HepG2 (cell line): ENCODE measurements around the gene DIO1. TPM values are rescaled to one million over a fixed set of nuclear protein-coding genes. Genes with fewer than 3 reads are reported as not detected.

ENCODE experiments used
- ATAC-seq: fragments of 200-7000 bp; cut with Tn5 transposase; 3 replicates; pipeline ENCODE4 v1.9.1; 2020; ENCODE audit warnings: mild to moderate bottlenecking, moderate library complexity
- BruUV-seq: library from RNA; stranded (reverse); fragments of 400-500 nt; replicated peaks from 2 replicates; lab custom pipeline; 2021; lab: Mats Ljungman, UMichigan
- CTCF ChIA-PET: fragments of 300-600 bp; formaldehyde crosslinking; extraction: SDS; loops from one replicate; lab custom pipeline; 2021; ENCODE audit warnings: low total read pairs, inconsistent platforms, low intra/inter-chr PET ratio; lab: Yijun Ruan, JAX
- POLR2A ChIA-PET: fragments of 350-600 bp; sonication (Branson Sonifier 250); formaldehyde crosslinking; loops from one replicate; lab custom pipeline; 2020; ENCODE audit warnings: antibody characterized with exemption, inconsistent platforms; lab: Yijun Ruan, JAX
- DNase-seq: peaks from one replicate; pipeline ENCODE4 v3.0.0-alpha.2; 2015; ENCODE audit warnings: low spot score
- FAIRE-seq: peaks from 3 replicates; lab custom pipeline; 2011; peaks lifted over from hg19 to GRCh38; lab: Jason Lieb, UNC
- H2AFZ ChIP-seq: one replicate; pipeline ENCODE4 v1.6.1; 2011; ENCODE audit warnings: low read length, inconsistent platforms
- H3K27ac ChIP-seq: fragments of 300-600 bp; 3 replicates; pipeline ENCODE4 v1.8.0; 2011; ENCODE audit warnings: mixed run types, mild to moderate bottlenecking, mixed read lengths, low read length, inconsistent platforms; ENCODE audit not compliant: insufficient read depth; ENCODE audit errors: extremely low read length
- H3K27me3 ChIP-seq, 2 experiments: fragments of 200-600 bp in 1 of 2; 2 replicates in 1 of 2; 3 replicates in 1 of 2; pipeline versions ENCODE4 v1.6.0 to v1.8.0; 2011; ENCODE audit warnings: low read length in 2 of 2, mild to moderate bottlenecking in 2 of 2, moderate library complexity in 2 of 2, inconsistent platforms in 1 of 2; ENCODE audit not compliant: insufficient read depth in 2 of 2, control insufficient read depth in 1 of 2
- H3K36me3 ChIP-seq, 2 experiments: fragments of 200-600 bp in 1 of 2; replicated peaks in 1 of 2; 2 replicates in 1 of 2; 3 replicates in 1 of 2; pipeline versions ENCODE4 v1.5.1 to v1.8.0; 2011; ENCODE audit warnings: low read length in 2 of 2, inconsistent platforms in 1 of 2; ENCODE audit not compliant: insufficient read depth in 2 of 2, control insufficient read depth in 1 of 2
- H3K4me1 ChIP-seq: 2 replicates; pipeline ENCODE4 v1.5.1; 2012; ENCODE audit warnings: low read length, inconsistent platforms; ENCODE audit not compliant: insufficient read depth
- H3K4me2 ChIP-seq: 2 replicates; pipeline ENCODE4 v1.6.0; 2011; ENCODE audit warnings: low read depth, low read length, inconsistent platforms
- H3K4me3 ChIP-seq, 3 experiments: fragments of 200-600 bp in 1 of 3; sonication (generic), shearing (Covaris generic) in 1 of 3; replicated peaks in 1 of 3; 2 replicates each; pipeline ENCODE4 v1.5.1; 2011 to 2016; ENCODE audit warnings: low read length in 3 of 3, inconsistent platforms in 2 of 3, low read depth in 2 of 3, mild to moderate bottlenecking in 2 of 3, control low read depth in 1 of 3, mixed read lengths in 1 of 3; ENCODE audit not compliant: insufficient read depth in 1 of 3
- H3K79me2 ChIP-seq: one replicate; pipeline ENCODE4 v1.6.1; 2011; ENCODE audit warnings: low read length, inconsistent platforms; ENCODE audit not compliant: insufficient read depth
- H3K9ac ChIP-seq: 2 replicates; pipeline ENCODE4 v1.6.0; 2011; ENCODE audit warnings: mild to moderate bottlenecking, low read depth, low read length, inconsistent platforms; ENCODE audit not compliant: insufficient read depth
- H3K9me3 ChIP-seq: 2 replicates; pipeline ENCODE4 v1.5.1; 2012; ENCODE audit warnings: mild to moderate bottlenecking, low read length
- H4K20me1 ChIP-seq: 2 replicates; pipeline ENCODE4 v1.6.0; 2011; ENCODE audit warnings: inconsistent platforms, mild to moderate bottlenecking, low read length, moderate library complexity; ENCODE audit not compliant: insufficient read depth
- ARID4A ChIP-seq: sonication (generic); formaldehyde crosslinking; IDR thresholded peaks from 2 replicates; pipeline ENCODE4 v1.5.0; 2020; ENCODE audit warnings: mild to moderate bottlenecking, missing genetic modification reagents, borderline replicate concordance
- ELF1 ChIP-seq: sonication (generic); formaldehyde crosslinking; IDR thresholded peaks from 2 replicates; pipeline ENCODE4 v1.4.0; 2020; ENCODE audit warnings: missing genetic modification reagents
- MYC ChIP-seq: sonication (generic); formaldehyde crosslinking; IDR thresholded peaks from 2 replicates; pipeline ENCODE4 v1.9.0; 2021; ENCODE audit warnings: missing genetic modification reagents, borderline replicate concordance
- RBM39 ChIP-seq: fragments of 200-400 bp; formaldehyde crosslinking; IDR thresholded peaks from one replicate; pipeline ENCODE4 v1.6.1; 2018; ENCODE audit warnings: antibody characterized with exemption, mild to moderate bottlenecking, low read depth, low read length; ENCODE audit not compliant: poor library complexity, severe bottlenecking
- SNAPC2 ChIP-seq: sonication (generic); formaldehyde crosslinking; IDR thresholded peaks from 2 replicates; pipeline ENCODE4 v1.8.1; 2022; ENCODE audit warnings: mild to moderate bottlenecking, missing genetic modification reagents
- TFDP1 ChIP-seq: IDR thresholded peaks from 2 replicates; pipeline ENCODE4 v1.6.1; 2016; ENCODE audit warnings: missing compliant biosample characterization, missing genetic modification reagents, borderline replicate concordance
- ZBTB49 ChIP-seq: sonication (generic); formaldehyde crosslinking; IDR thresholded peaks from 2 replicates; pipeline ENCODE4 v1.4.0; 2020; ENCODE audit warnings: missing genetic modification reagents, borderline replicate concordance
- ZNF124 ChIP-seq: sonication (generic); formaldehyde crosslinking; IDR thresholded peaks from 2 replicates; pipeline ENCODE4 v1.4.0; 2020; ENCODE audit warnings: missing genetic modification reagents
- WGBS: methylation state at CpG from one replicate; pipeline ENCODE4 v1.1.6; 2017; ENCODE audit warnings: low lambda C conversion rate; 5-methylcytosine and 5-hydroxymethylcytosine counted together
- in situ Hi-C: cut with HindIII; loops from 2 replicates; pipeline ENCODE4 v1.10.0; 2017; ENCODE audit warnings: low pct_unique_long_range_greater_than_20kb; ENCODE audit not compliant: extremely low pct_ligation_motif_present
- intact Hi-C: fragments of 100-400 bp; cut with micrococcal nuclease; formaldehyde crosslinking; loops from one replicate; pipeline ENCODE4 v1.10.0; 2022; ENCODE audit not compliant: unreplicated experiment
- polyA plus RNA-seq, 8 experiments: library from polyadenylated mRNA; depleted of rRNA in 3 of 8; stranded (reverse) in 7 of 8; unstranded in 1 of 8; fragments of >200 nt; fragmentation: Illumina TruSeq in 4 of 8; extraction: Trizol in 4 of 8; gene quantifications; 2 replicates each; pipeline versions ENCODE4 v1.2.1 to v1.2.3, GENCODE V29; 2011 to 2016; ENCODE audit warnings: low read depth in 4 of 8, missing spikeins in 1 of 8, mixed read lengths in 1 of 8; ENCODE audit not compliant: insufficient read depth in 1 of 8
- total RNA-seq, 5 experiments: library from RNA; depleted of rRNA; stranded (reverse); fragments of >200 nt; fragmentation: Illumina TruSeq; extraction: Trizol; gene quantifications; 2 replicates each; pipeline ENCODE4 v1.2.3, GENCODE V29; 2016; ENCODE audit warnings: low read depth in 1 of 5

The DIO1 gene
- total and polyA plus RNA-seq, 2 of the 13 experiments (the other 11 are each of a cell fraction or from before 2014, with no cell fraction given), result 13.5 to 45.6 TPM

GRCh38 chr1:53889304-53890298, 4.4 kb upstream of the DIO1 start, which contains the start of gene YIPF1 (continued):
- TF ChIP-seq ARID4A (CRISPR knock-in tag) (peak; percentile 92), ELF1 (peak; percentile 89)

GRCh38 chr1:53890522-53890941, 3.5 kb upstream of the DIO1 start:
- in situ Hi-C loops, result loop anchor here (5.0 kb wide), 1 partner anchor 52 kb away; no protein-coding TSS in a partner anchor
- POLR2A ChIA-PET, result interaction anchor here (1.6 kb wide), 1 partner anchor 9 kb away, joined by 15 read pairs; no protein-coding TSS in a partner anchor
- CTCF ChIA-PET, result no interaction called here
- no peak for DNase-seq
- Histone ChIP-seq H3K9ac (no peak overlapping the region), H3K27ac (no peak overlapping the region), H3K36me3 (no peaks in the 10 kb centered on the region; a peak in 1 of 5 replicates), H3K4me1 (peaks cover 49% of the 10 kb centered on the region), H2AFZ (peak overlapping the region; percentile 83), H3K4me2 (peak overlapping the region; percentile 97), H3K4me3 (peak overlapping the region in 1 of 3 experiments; percentile 100; a peak in 2 of 6 replicates), H3K27me3 (no peaks in the 10 kb centered on the region; a peak in 1 of 5 replicates), H3K79me2 (peaks cover 7% of the 10 kb centered on the region), H3K9me3 (no peaks in the 10 kb centered on the region), H4K20me1 (no peaks in the 10 kb centered on the region; the same call in 1 of the 2 replicates)
- intact Hi-C loops, result loop anchor here (5.0 kb wide), 1 partner anchor 57 kb away; the partner anchor contains the start of genes IFT25 and LRRC42
- ATAC-seq, result no peak
- BruUV-seq, result no TSS peak
- 85% methylated on average over 7 of the region's 7 CpGs for WGBS
- FAIRE-seq, result no peak
- TF ChIP-seq ZNF124 (CRISPR knock-in tag) (no peak), MYC (CRISPR knock-in tag) (no peak), TFDP1 (CRISPR knock-in tag) (no peak), ZBTB49 (CRISPR knock-in tag) (no peak), SNAPC2 (CRISPR knock-in tag) (no peak), RBM39 (no peak)
